Measurements from ENCODE around the gene LARP1B.

- no peak for TF ChIP-seq HDAC6 (IDR thresholded peaks at IDR 0.05; ENCODE audit: low read depth, low read length)
- no peak for TF ChIP-seq CTCF (IDR thresholded peaks at IDR 0.05 in 2 of 3, conservative IDR thresholded peaks at IDR 0.05 in 1 of 3; ENCODE audit: insufficient read depth in 2 of 3, low read depth in 1 of 3, low read length in 3 of 3)
- no peak for TF ChIP-seq YY1 (IDR thresholded peaks at IDR 0.05; ENCODE audit: borderline replicate concordance in 1 of 3, control insufficient read depth in 1 of 3, extremely low read depth in 1 of 3, insufficient read depth in 3 of 3, insufficient read length in 1 of 3, insufficient replicate concordance in 2 of 3, low read depth in 1 of 3, low read length in 2 of 3)
- TF ChIP-seq, protein P1, sequence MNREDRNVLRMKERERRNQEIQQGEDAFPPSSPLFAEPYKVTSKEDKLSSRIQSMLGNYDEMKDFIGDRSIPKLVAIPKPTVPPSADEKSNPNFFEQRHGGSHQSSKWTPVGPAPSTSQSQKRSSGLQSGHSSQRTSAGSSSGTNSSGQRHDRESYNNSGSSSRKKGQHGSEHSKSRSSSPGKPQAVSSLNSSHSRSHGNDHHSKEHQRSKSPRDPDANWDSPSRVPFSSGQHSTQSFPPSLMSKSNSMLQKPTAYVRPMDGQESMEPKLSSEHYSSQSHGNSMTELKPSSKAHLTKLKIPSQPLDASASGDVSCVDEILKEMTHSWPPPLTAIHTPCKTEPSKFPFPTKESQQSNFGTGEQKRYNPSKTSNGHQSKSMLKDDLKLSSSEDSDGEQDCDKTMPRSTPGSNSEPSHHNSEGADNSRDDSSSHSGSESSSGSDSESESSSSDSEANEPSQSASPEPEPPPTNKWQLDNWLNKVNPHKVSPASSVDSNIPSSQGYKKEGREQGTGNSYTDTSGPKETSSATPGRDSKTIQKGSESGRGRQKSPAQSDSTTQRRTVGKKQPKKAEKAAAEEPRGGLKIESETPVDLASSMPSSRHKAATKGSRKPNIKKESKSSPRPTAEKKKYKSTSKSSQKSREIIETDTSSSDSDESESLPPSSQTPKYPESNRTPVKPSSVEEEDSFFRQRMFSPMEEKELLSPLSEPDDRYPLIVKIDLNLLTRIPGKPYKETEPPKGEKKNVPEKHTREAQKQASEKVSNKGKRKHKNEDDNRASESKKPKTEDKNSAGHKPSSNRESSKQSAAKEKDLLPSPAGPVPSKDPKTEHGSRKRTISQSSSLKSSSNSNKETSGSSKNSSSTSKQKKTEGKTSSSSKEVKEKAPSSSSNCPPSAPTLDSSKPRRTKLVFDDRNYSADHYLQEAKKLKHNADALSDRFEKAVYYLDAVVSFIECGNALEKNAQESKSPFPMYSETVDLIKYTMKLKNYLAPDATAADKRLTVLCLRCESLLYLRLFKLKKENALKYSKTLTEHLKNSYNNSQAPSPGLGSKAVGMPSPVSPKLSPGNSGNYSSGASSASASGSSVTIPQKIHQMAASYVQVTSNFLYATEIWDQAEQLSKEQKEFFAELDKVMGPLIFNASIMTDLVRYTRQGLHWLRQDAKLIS (CRISPR knock-in tag; IDR thresholded peaks at IDR 0.05): no peak
- no peak for TF ChIP-seq TGIF2 (CRISPR knock-in tag; IDR thresholded peaks at IDR 0.05)
- TF ChIP-seq ZNF324 (CRISPR knock-in tag; IDR thresholded peaks at IDR 0.05): no peak
- TF ChIP-seq CUX1 (CRISPR knock-in tag; IDR thresholded peaks at IDR 0.05): no peak
- no peak for TF ChIP-seq KAT7 (CRISPR knock-in tag; IDR thresholded peaks at IDR 0.05; ENCODE audit: borderline replicate concordance)
- TF ChIP-seq MEF2A (IDR thresholded peaks at IDR 0.05; ENCODE audit: control insufficient read depth, low read depth, low read length): no peak
- no peak for TF ChIP-seq POLR2AphosphoS5 (IDR thresholded peaks at IDR 0.05; ENCODE audit: control insufficient read depth, insufficient read depth, low read depth, low read length)
- no peak for TF ChIP-seq CEBPB (tag; IDR thresholded peaks at IDR 0.05)
- TF ChIP-seq ELF1 (tag; IDR thresholded peaks at IDR 0.05): no peak
- no peak for TF ChIP-seq ZBTB17 (CRISPR knock-in tag; IDR thresholded peaks at IDR 0.05)
Measured at GRCh38 chr4:128234836-128235235, 173.7 kb downstream of the LARP1B start.
